Fibroblast of skin of right quadriceps (primary cell): ENCODE results near the gene FBXO42.
A peak's percentile ranks its signal among the peaks of the same experiment; 100 is the strongest.
"Not testable (repeated sequence)": the region's sequence is repeated elsewhere in the genome, so short reads cannot be mapped to it uniquely, and the experiment has no call there.

Source experiments
- DNase-seq: peaks from one replicate; pipeline ENCODE4 v3.0.0-alpha.2; 2013

Gene FBXO42

DNA sequence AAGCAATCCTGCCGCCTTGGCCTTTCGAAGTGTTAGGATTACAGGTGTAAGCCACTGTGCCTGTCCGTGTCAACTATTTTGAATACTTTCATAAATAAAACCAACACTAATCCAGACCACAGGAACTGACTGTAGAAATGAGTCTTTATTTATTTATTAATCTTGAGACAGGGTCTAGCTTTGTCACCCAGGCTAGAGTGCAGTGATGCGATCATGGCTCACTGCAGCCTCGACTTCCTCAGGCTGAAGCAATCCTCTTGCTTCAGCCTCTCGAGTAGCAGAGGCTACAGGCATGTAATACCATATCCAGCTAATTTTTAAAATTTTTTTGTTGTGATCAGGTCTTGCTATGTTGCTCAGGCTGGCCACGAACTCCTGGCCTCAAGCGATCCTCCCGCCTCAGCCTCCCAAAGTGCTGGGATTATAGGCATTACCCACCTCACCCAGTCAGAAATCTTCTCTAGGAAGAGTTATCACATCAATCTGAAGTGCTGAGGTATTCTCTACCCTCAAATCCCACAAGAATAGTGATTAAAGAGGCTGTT is 93.6 kb downstream of the FBXO42 start:
- no peak for DNase-seq

DNA sequence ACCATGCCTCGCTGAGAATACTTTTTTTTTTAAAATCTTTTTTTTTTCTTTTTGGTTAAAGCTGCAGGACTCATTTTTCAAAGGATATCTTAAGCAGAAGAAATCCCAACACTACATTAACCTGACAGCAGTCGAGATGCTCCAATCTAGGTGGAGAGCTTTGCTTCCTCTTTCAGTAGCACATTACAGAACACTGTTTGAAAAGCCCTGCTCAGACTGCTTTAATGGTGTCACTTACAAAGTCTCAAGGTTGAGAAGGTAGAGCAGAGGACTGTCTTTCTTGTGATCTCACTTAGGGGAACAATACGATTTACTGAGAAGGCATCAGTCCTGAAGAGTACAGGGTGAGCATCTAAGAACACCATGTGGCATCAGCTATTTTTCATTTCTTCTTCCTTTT is 94.3 kb downstream of the FBXO42 start:
- no peak for DNase-seq

DNA sequence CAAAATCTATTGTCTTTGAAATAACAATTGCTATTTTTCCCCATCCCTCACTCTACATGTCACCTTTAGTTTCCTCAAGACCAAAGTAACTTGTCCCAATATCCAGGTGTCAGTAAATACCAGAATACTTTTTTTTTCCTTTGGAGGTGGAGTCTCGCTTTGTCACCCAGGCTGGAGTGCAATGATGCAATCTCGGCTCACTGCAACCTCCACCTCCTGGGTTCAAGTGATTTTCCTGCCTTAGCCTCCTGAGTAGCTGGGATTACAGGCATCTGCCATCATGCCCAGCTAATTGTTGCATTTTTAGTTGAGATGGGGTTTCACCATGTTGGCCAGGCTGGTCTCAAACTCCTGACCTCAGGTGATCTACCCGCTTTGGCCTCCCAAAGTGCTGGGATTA is 94.7 kb downstream of the FBXO42 start:
- DNase-seq: not testable (repeated sequence)

DNA sequence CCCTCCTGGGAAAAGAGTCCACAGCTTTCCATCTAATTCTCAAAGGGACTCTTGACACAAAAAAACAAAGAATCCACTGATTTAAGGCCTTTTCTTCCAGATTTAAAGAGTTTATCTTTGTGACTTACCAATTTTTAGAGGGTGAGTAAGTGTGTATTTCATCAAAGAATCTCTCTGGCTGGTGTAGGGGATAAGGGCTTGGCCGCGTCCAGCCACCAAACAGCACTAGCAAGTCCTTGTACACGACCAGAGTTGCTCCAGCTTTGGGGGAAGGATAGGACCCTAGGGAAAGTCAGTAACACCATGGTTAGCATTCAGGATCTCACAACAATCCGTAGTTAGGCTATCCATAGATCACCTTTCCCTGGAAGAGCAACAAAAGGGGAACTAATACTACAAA is 95.8 kb downstream of the FBXO42 start:
- no peak for DNase-seq

DNA sequence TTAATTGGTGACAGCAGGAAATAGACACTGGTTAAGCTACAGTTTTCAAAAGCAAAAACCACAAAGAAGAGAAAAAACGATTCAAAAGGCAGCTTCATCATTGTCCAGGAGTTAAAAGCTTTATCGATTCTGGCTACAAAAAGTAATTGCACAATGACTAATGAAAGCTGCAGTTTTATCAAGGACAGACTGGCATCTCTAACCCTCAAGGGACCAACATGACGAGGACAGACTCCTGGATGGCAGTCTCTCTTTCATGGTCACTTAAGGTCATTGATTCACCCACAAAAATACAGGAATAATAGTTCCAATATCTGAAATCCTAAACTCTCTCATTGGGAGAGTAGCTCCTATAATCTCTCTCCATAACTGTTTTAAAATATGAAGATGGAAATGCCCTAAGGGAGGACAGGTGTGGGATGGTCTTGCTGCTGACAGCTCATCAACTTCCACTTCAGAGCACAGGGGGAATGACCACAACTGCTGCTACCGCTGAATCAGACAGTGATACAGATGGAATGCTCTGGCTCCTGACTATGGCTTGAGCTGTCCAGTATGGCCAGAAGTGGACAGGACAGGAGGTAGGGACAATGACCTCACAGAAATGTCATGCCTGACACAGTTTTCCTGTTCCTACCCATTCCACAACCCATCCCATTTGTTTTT is 97.9 kb downstream of the FBXO42 start:
- no peak for DNase-seq

DNA sequence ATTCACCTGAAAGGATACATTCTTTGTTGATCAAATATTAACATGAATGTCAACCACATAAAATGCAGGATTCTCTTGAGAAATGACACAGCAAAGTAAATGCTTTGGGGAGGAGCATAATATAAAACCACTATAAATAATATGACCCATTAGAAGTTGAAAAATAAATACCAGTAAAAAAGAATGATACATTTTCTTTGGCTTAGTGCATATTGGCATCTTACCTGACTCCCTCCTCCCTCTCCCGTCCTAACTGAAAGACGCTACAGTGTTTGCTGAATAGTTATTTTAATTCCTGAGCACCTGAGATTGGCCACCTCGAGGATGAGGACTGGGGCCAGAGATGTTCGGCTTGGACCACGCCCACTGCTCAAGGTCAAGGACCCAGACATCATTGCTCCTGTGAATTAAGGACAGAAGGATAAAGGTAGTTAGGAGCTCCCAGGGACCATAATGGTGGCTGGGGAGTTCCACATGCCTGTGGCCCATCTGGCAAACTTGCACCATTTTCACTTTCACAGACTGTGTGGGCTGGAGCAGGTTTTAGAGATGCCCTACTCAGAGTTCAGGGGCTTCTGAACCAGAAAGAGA is 98.9 kb downstream of the FBXO42 start:
- no peak for DNase-seq

DNA sequence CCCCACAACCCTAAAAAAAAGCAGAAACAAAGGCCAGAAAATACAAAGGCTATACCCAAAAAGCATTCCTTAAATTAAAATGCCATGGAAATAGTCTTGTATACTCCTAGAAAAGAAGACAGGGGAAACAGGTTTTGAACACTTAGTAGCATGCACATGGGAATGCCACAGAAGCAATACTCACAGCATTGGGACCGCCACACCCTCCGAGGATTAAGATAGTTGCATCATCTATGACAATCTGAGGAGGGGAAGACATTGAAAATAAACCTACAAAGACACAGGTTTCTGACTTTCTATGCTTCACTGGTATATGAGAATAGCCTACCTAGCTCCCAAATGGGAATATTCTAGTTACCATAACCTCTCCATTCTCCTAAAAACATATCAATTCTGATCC is 99.4 kb downstream of the FBXO42 start:
- DNase-seq: no peak

DNA sequence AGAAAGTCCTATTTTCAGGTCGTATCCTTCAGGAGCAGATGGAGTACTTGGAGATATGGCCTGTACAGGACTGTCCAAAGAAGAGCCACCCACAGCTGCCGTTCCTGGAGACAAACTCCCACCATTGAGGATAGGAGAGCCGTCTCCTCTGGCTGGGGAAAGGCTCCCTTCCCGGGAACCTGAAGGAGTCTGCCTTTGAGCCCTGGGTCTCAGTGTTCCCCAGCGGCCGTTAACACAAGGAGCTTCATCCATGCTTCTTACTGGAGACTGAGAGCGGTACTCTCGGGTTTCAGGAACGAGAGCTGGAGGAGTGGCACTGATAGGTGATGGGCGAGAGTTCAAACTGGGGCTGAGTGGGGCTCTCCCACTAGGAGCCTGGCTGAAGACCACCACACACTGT is 100.9 kb downstream of the FBXO42 start:
- no peak for DNase-seq

DNA sequence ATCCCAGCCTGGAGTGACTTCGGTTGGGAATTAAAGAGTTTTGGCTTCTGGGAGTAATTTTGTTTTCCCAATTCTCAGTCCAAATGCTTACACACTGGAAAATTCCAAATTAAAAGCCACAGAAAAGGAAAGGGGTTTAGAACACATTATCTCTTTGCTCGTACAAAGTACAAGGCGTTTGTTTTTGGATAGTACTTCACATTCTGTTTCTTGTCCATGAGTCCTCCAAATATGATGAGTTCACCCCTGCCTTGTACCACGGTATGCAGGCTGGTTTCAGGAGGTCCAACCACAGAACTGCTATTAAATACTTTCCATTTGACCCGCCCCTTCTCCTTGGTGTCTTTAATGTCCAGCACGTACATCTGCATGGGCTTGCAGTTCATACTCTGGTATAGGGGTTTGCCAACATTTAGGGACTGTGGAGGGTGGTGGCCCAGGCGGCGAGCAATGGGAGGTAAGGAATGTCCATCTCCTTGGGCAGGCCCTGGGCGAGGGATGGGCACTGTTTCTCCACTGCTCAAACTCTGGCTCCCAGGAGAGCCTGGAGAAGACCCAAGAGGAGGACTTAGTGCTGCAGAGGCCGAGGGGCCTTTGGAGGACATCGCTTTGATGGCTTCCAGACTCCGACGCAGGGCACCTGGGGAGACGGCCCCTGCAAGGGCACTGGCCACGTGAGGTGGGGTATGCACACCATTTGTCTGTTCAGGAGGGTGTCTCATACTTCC is 101.6 kb downstream of the FBXO42 start:
- peak; percentile 45 for DNase-seq

DNA sequence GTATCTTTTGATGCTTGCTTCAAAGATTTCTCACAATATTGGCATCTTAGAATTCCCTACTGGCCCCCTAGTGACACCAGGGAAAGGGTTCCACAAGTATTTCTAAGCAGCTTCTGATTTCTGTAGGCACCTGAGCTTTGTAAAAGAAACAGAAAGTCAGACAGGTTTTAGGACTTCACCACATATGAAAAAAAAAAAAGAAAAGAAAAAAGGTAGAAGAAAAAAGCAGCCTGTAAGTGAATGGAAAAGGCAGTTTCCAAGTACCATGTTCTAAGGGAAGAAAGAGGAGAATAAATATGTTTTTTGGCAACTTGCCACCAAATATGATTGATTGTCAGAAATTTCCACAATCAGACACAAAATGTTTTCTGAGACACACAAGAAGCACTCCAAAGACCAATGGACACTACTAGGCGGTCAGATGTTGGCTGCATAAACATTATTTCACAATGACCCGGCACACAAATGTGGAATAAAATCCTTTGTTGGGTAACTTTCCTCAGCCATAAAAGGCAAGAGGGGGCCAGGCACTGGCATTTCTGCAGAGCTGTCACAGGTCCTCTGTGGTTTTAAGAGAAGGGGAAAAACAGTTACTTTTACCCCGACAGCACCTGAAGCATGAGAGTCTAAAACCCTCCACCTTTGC is 102.6 kb downstream of the FBXO42 start:
- DNase-seq: peak; percentile 33

DNA sequence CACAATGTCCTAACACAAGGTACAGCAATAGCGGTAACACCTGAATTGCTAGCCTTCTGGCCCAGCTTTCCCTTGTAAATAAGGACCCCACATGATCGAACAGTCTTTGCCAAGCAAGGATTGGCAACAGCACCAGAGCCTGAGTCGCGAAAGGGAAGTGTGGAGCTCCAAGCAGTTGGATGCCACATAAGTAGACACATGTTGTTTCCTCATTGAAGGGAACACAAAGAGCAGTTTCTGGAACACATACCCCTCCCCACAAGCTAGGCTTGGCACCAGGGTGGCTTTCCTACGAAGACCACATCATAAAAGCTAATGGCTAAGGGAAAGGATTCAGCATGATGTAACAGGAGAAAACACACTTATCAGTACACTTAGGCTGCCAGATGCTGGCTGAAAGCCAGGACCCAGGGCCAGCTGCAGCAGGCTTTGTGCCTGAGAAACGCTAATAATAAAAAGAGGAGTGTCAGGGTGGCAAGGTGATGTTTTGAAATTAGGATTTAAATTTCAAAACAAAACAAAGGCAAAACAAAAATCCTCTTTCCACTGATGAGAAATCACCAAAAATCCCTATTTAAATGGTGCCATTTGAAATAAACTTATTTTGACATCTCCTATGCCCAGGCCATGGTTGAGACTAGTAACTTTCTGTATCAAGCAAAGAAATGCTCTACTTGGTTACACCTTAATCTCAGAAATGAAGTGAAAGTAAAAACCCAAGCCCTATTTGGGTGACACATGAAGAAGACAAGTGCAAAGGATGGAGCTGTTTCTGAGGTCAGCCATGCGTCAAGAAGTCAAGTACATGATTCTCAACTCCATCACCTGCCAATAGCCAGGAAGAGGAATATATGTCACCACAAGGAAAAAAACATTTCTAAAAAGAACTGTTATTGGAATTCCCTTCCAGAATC is 103.4 kb downstream of the FBXO42 start:
- peak; percentile 82 for DNase-seq

DNA sequence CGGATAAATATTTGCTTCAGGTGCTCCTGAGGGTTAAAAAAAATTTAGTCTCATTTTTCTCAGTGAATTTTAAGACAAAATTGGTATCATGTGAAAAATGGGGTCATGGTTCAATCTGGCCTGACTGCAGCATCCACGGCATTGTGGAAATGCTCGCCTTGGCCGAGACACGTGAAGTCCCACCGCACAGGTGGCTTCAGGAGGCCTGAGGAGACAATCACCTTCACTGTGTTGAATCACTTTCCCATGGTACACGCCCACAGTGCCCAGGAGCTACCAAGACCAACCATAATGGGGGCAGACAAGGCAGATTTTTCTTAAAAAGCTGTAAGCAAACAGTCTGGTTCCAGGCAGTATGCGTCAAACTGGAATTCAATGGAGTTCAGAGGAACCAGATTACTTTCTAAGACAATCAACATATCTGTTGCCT is 104.3 kb downstream of the FBXO42 start:
- DNase-seq: no peak

DNA sequence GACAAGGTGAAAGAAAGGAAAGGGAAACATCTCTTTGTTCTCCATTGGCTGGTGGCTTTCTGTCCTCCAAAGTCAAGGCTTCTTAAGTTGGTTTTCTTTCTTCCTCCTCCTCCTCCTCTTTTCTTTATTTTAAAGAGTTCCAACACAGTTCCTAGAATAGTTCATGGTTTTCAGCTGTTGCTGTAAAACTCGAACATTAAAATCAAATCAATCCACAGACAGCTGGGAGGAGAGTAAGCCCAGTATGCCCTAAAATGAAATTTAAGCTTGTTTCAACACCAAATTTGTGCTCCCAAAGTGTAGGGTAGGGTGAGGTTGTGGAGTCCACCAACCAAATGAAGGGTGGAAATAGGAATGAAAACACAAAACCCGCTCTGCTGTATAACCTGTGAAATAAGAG is 104.8 kb downstream of the FBXO42 start:
- DNase-seq: no peak

DNA sequence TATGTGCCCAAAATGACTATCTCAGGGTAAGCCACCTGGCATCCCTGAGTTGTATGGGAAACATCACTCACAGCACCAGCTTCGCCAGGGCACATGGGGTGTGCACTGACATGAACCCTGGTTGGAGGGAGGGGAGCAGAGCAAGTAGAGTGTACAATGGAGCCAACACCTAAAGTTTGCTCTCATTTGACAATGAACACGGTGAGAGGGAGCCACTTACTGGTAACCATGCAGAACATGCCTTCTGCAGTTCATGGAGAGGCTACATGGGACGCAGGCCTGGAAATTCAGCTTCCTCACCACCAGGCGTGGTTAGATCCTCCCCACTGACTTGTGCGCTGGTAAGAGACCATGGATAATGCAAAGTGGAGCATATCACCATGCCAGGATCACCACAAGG is 105.3 kb downstream of the FBXO42 start:
- DNase-seq: no peak

DNA sequence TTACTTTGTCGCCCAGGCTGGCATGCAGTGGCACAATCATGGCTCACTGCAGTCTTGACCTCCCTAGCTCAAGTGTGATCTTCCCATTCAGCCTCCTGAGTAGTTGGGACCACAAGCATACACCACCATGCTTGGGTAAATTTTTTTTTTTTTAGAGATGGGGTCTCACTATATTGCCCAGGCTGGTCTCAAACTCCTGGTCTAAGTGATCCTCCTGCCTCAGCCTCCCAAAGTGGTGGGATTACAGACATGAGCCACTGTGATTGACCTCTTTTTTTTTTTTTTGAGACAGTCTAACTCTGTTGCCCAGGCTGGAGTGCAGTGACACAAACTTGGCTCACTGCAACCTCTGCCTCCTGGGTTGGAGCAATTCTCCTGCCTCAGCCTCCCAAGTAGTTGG is 106.0 kb downstream of the FBXO42 start:
- DNase-seq: not testable (repeated sequence)

DNA sequence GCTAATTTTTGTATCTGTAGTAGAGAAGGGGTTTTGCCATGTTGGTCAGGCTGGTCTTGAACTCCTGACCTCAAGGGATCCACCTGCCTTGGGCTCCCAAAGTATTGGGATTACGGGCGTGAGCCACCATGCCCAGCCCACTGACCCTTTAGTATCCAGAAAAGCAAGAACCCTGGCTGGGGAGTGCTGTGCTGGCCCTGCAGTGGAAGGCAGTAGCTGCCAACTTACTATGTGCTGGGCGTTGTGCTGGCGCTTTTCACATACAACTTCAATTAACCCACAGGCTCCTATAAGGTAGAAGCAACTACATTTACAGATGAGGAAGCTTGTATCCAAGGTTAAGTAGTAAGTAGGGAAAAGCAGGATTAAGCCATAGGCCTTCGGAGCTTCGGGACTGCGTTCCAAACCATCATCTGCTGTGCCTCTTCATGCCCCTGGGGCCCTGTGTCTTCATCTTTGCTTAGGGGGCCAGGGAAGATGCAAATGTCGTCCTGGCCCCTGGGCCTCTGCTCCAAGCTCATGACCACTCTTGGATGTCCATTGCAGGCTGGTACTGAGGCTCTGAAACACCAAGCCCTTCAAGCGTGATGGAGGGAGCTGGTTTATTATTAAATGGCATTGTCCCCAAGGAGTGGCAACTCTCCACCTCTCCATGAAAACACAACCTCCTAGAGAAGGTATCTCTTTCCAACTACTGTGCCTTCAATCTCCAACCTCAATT is 106.6 kb downstream of the FBXO42 start:
- DNase-seq: no peak

DNA sequence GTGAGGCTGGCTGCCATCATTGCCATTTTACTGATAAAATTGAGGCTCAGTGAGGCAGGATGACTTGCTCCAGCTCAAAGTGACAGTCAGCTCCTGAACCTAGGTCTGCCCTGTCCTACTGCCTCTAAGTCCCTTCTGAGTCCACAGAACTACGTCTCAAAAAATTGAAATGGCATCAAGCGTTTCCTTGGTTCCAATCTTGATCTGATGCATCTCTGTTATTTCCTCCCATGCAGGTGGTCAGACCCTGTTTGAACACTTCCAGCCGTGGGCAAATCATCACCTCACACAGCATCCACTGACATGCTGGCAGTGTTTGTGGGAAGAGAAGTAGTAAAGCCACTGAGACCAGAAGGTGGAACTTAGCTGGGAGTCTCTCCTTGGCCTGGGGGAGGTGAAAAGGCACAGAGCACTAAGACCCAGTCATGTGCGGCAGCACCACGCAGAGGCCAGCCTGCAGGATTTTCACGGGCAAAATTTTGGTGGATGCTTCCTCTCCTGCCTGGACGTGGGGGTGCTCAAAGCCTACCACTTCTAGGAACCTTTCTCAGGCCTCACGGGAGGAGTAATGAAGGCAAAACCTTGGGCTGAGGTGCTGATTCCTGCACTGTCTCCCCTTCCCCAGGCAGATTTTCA is 107.5 kb downstream of the FBXO42 start:
- no peak for DNase-seq

DNA sequence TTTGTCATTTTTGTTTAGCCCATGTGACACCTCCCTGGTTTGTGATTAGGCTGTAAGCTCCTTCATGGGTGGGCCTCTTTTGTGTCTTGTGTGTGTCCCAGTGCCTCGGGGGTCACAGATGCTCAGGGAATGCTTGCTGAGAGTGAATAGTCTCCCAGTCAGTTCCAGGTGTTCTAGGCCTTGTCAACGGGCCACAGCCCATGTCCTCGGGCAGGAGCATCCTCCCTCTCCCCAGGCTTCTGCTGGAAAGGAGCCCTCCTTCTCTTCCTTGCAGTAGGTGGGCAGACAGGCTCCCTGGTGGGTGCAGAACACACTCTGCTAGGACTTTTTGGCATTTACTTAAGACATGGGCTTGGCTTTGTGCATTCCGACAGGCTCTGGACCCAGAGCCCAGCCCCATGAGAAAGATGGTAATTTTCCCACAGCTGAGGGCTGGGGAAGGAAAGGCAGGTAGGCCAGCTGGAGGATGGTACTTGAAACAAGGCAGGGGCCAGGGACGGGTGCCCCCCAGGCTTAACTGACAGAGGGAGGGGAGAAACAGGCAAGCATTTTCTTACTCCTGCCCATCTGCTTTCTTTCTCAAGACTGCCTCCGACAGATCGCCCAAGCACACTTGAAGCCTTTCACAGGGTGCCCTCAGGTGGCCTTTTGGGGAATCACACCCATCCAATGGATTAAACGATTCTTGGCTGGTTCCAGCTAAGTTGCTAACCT is 108.2 kb downstream of the FBXO42 start:
- DNase-seq: peak; percentile 73

DNA sequence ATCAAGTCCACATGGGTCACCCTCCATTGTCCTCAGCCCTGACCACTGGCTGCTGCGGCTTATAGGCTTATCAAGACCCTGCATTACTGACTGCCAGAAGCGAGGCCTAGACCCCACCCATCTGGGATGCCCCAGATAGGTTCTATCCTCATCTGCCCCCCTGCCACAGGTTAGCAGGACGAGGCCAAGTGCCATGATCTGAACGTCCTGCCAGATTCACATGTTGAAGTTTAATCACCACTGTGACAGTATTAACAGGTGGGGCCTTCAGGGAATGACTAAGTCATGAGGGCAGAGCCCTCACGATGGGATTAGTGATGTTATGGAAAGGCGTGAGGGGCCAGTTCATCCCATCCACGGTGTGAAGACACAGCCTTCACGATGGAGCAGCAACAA is 109.1 kb downstream of the FBXO42 start:
- DNase-seq: no peak

DNA sequence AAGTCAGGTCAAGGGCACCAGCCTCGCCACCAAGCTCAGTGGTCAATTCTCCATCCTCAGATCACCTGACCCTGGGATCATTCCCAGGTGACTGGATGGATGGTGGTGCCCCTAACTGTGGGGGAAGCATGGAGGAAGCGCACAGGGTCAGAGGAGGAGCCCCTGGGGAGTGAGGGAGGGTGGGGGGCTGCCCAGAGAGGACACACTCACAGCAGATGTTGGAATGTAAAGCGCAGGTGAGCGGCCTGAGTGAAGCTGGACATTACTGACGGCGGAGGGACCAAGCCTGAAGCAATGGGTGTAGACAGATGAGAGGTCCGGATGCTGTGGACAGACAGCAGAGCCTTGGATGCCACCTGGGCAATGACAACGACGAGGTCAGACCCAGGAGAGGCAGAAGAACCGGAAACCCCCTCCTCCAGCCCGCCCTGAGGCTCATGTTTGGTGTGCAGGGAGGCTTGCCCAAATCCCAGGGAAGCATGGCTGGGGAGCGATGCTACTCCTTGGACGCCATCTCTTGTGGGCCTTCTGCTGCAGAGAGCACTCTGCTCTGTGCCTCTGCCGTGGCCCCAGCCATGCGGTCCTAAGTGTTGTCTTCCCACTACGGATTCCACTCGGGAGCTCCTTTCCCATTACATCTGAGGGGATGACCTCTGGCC is 109.6 kb downstream of the FBXO42 start:
- DNase-seq: no peak
